Natural killer cell (primary cell): ENCODE results near the gene BMP8A. TPM values are rescaled to one million over a fixed set of nuclear protein-coding genes. Genes with fewer than 3 reads are reported as not detected.

Source experiments
- ATAC-seq, 3 donors: fragments of 150-1000 bp in 2 of 3; fragments of 200-7000 bp in 1 of 3; cut with Tn5 transposase; 1 replicate in 1 of 3; 2 replicates in 2 of 3; pipeline ENCODE4 v1.10.0; 2021; ENCODE audit warnings: mild to moderate bottlenecking in 2 of 3, moderate library complexity in 2 of 3
- DNase-seq, 2 donors: peaks; one replicate each; pipeline versions ENCODE4 v3.0.0 to v3.0.0-alpha.2; 2013 to 2021; ENCODE audit warnings: mixed read lengths in 1 of 2
- H3K27ac ChIP-seq: one replicate; pipeline ENCODE4 v1.5.1; 2013; ENCODE audit warnings: mild to moderate bottlenecking, low read length
- H3K27me3 ChIP-seq: one replicate; pipeline ENCODE4 v1.6.1; 2013; ENCODE audit warnings: low read length; ENCODE audit not compliant: control insufficient read depth, insufficient read depth
- H3K36me3 ChIP-seq: one replicate; pipeline ENCODE4 v1.6.1; 2013; ENCODE audit warnings: low read length; ENCODE audit not compliant: control insufficient read depth, insufficient read depth
- H3K4me1 ChIP-seq: one replicate; pipeline ENCODE4 v1.6.1; 2013; ENCODE audit warnings: low read length; ENCODE audit not compliant: control insufficient read depth, insufficient read depth
- H3K4me3 ChIP-seq: one replicate; pipeline ENCODE4 v1.5.1; 2013; ENCODE audit warnings: low read length
- H3K9me3 ChIP-seq: one replicate; pipeline ENCODE4 v1.6.1; 2013; ENCODE audit warnings: low read length; ENCODE audit not compliant: control insufficient read depth, insufficient read depth
- H3K27ac Mint-ChIP-seq, 2 donors: one replicate each; pipeline ENCODE4 v1.8.0; 2022; ENCODE audit warnings: mild to moderate bottlenecking in 2 of 2, mixed read lengths in 2 of 2, moderate library complexity in 1 of 2
- H3K27me3 Mint-ChIP-seq, 2 donors: one replicate each; pipeline ENCODE4 v1.8.0; 2022; ENCODE audit warnings: low read depth in 2 of 2, mixed read lengths in 2 of 2
- H3K36me3 Mint-ChIP-seq: one replicate; pipeline ENCODE4 v1.8.0; 2022; ENCODE audit warnings: mixed read lengths
- H3K4me1 Mint-ChIP-seq, 2 donors: one replicate each; pipeline ENCODE4 v1.8.0; 2022; ENCODE audit warnings: mixed read lengths in 2 of 2
- H3K4me3 Mint-ChIP-seq: one replicate; pipeline ENCODE4 v1.8.0; 2022; ENCODE audit warnings: mild to moderate bottlenecking, moderate library complexity, mixed read lengths
- H3K9me3 Mint-ChIP-seq, 2 donors: one replicate each; pipeline ENCODE4 v1.8.0; 2022; ENCODE audit warnings: mixed read lengths in 2 of 2
- CTCF ChIP-seq: fragments of 200-600 bp; IDR thresholded peaks from one replicate; pipeline ENCODE4 v1.8.0; 2022; ENCODE audit warnings: antibody characterized with exemption
- WGBS: methylation state at CpG from one replicate; pipeline ENCODE4 v1.1.7; 2013; ENCODE audit warnings: missing lambda C conversion rate; ENCODE audit not compliant: insufficient coverage; 5-methylcytosine and 5-hydroxymethylcytosine counted together
- intact Hi-C: fragments of 100-400 bp; cut with micrococcal nuclease; formaldehyde crosslinking; loops from one replicate; pipeline ENCODE4 v1.14.2; 2022
- total RNA-seq, 4 donors: library from RNA; stranded (reverse); fragments of 120-200 nt in 1 of 4; gene quantifications; one replicate each; pipeline versions ENCODE4 v1.2.3 to v1.2.4, GENCODE V29; 2013 to 2022

The BMP8A gene
- total RNA-seq, 3 donors from 2014 or later (not counting 1 experiment from before 2014, with no cell fraction given), result 0.29 to 1.6 (median 0.40) TPM

GRCh38 chr1:39531526-39531925 is 40.1 kb downstream of the BMP8A start:
- ATAC-seq, result peak in 1 of 3 donors; percentile 10
- Histone ChIP-seq H3K4me3 (no peak overlapping the region), H3K9me3 (no peaks in the 10 kb centered on the region), H3K27ac (no peak overlapping the region), H3K36me3 (peaks cover 14% of the 10 kb centered on the region), H3K27me3 (peaks cover 2% of the 10 kb centered on the region), H3K4me1 (peaks cover 7% of the 10 kb centered on the region)
- Mint-ChIP-seq H3K27me3 (no peaks in the 10 kb centered on the region), H3K36me3 (peaks cover 10% of the 10 kb centered on the region), H3K4me1 (no peaks in the 10 kb centered on the region), H3K27ac (no peak overlapping the region), H3K4me3 (no peak overlapping the region), H3K9me3 (no peaks in the 10 kb centered on the region)
- no peak for TF ChIP-seq CTCF
- no peak for DNase-seq
- intact Hi-C loops, result no loop called here
- WGBS, result 98% methylated on average over 3 of the region's 4 CpGs

DNA sequence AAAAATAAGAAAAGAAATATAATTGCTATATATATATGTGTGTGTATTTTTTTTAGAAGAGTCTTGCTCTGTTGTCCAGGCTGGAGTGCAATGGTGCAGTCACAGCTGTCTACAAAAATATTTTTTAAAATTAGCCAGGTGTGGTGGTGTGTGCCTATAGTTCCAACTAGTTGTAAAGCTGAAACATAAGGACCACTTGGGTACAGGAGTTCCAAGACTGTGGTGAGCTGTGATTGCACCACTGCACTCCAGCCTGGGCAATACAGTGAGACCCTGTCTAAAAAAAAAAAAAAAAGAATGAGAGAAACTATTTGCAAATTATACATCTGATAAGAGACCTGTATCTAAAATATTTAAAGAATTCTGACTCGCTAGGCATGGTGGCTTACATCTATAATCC is 42.0 kb downstream of the BMP8A start:
- DNase-seq (no peak), ATAC-seq (no peak)
- Histone ChIP-seq H3K27me3 (no peaks in the 10 kb centered on the region), H3K4me1 (no peaks in the 10 kb centered on the region), H3K4me3 (no peak overlapping the region), H3K27ac (no peak overlapping the region), H3K9me3 (no peaks in the 10 kb centered on the region), H3K36me3 (peaks cover 5% of the 10 kb centered on the region)
- Mint-ChIP-seq H3K4me3 (no peak overlapping the region), H3K36me3 (peaks cover 10% of the 10 kb centered on the region), H3K27me3 (no peaks in the 10 kb centered on the region), H3K27ac (no peak overlapping the region), H3K4me1 (no peaks in the 10 kb centered on the region), H3K9me3 (no peaks in the 10 kb centered on the region)
- no peak for TF ChIP-seq CTCF
- WGBS, result no CpG with 5 or more reads among the region's 1 CpG
- intact Hi-C loops, result no loop called here

DNA sequence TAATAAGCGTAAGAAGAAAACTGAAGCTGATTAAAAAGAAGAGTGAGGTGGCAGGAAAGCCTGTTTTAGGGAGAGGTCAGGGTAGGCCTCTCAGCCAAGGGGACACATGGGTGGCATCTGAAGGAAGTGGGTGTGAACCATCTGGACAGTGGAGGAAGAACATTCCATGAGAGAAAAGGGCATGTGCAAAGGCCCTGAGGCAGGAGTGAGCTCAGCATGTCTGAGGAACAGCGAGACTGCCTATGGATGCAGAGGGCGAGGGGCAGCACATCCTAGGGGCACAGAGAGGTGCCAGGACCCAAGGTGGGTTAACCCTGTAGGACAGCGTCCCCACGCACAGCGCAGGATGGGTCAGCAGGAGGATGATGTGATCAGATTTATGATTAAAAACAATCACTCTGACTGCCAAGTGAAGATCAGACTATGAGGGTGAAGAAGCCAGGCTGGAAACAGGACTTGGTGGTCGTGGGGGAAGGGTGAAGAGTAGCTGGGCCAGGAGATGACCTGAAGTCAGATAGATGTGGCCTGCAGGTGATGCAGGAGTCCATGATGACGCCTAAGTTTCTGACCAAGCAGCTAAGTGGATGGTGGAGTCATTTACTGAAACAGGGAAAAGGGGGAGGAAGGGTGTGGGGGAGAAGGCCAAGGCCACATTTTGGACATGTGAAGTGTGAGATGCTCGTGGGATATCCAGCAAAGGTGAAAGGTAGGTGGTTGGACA is 47.3 kb downstream of the BMP8A start:
- Mint-ChIP-seq H3K4me1 (peaks cover 0 to 8% of the 10 kb centered on the region in 2 donors), H3K4me3 (no peak overlapping the region), H3K27ac (no peak overlapping the region), H3K36me3 (peaks cover 5% of the 10 kb centered on the region), H3K27me3 (no peaks in the 10 kb centered on the region), H3K9me3 (no peaks in the 10 kb centered on the region)
- no peak for TF ChIP-seq CTCF
- 92% methylated on average over 9 of the region's 9 CpGs for WGBS
- Histone ChIP-seq H3K9me3 (no peaks in the 10 kb centered on the region), H3K4me3 (no peak overlapping the region), H3K27ac (no peak overlapping the region), H3K36me3 (peaks cover 4% of the 10 kb centered on the region), H3K4me1 (peaks cover 12% of the 10 kb centered on the region), H3K27me3 (no peaks in the 10 kb centered on the region)
- intact Hi-C loops, result loop anchor here (1.0 kb wide), 2 partner anchors 48 to 440 kb away; no protein-coding TSS in a partner anchor
- no peak for ATAC-seq
- no peak for DNase-seq
